ENCODE measurements around the gene SERPINA5.

Gene SERPINA5

GRCh38 chr14:94583557-94583956 lies 2.3 kb downstream of the SERPINA5 start:
- Histone ChIP-seq H3K9ac (ENCODE audit: low read depth, low read length) (no peak overlapping the region), H3K27me3 (ENCODE audit: control insufficient read depth, insufficient read depth, low read length) (no peaks in the 10 kb centered on the region), H3K4me1 (ENCODE audit: control insufficient read depth, insufficient read depth, low read length) (peaks cover 12% of the 10 kb centered on the region), H3K36me3 (ENCODE audit: insufficient read depth, low read length) (no peaks in the 10 kb centered on the region), H3K9me3 (replicated peaks; ENCODE audit: low read length) (no peaks in the 10 kb centered on the region), H3K4me2 (ENCODE audit: low read length) (no peak overlapping the region), H3K4me3 (ENCODE audit: low read length) (no peak overlapping the region)

- no peak overlapping the region for H3K4me3 ChIP-seq (ENCODE audit: low read length)
- no peak overlapping the region for H3K4me2 ChIP-seq (ENCODE audit: low read length)
- H3K9me3 ChIP-seq (replicated peaks; ENCODE audit: low read length): no peaks in the 10 kb centered on the region
- no peaks in the 10 kb centered on the region for H3K36me3 ChIP-seq (ENCODE audit: insufficient read depth, low read length)
- no peaks in the 10 kb centered on the region for H3K27me3 ChIP-seq (ENCODE audit: control insufficient read depth, insufficient read depth, low read length)
- H3K4me1 ChIP-seq (ENCODE audit: control insufficient read depth, insufficient read depth, low read length): peaks cover 12% of the 10 kb centered on the region
- H3K9ac ChIP-seq (ENCODE audit: low read depth, low read length): no peak overlapping the region
Observed at GRCh38 chr14:94584591-94585280, 3.5 kb downstream of the SERPINA5 start.

GRCh38 chr14:94586635-94587034 lies 5.4 kb downstream of the SERPINA5 start:
- no peak overlapping the region for H3K4me3 ChIP-seq (ENCODE audit: low read length)
- H3K36me3 ChIP-seq (ENCODE audit: insufficient read depth, low read length): no peaks in the 10 kb centered on the region
- no peak overlapping the region for H3K4me2 ChIP-seq (ENCODE audit: low read length)
- H3K9me3 ChIP-seq (replicated peaks; ENCODE audit: low read length): no peaks in the 10 kb centered on the region
- peaks cover 2% of the 10 kb centered on the region for H3K4me1 ChIP-seq (ENCODE audit: control insufficient read depth, insufficient read depth, low read length)
- H3K27me3 ChIP-seq (ENCODE audit: control insufficient read depth, insufficient read depth, low read length): no peaks in the 10 kb centered on the region
- no peak overlapping the region for H3K9ac ChIP-seq (ENCODE audit: low read depth, low read length)

GRCh38 chr14:94588311-94588710 lies 7.1 kb downstream of the SERPINA5 start:
- peaks cover under 1% of the 10 kb centered on the region for H3K4me1 ChIP-seq (ENCODE audit: control insufficient read depth, insufficient read depth, low read length)
- H3K27me3 ChIP-seq (ENCODE audit: control insufficient read depth, insufficient read depth, low read length): no peaks in the 10 kb centered on the region
- H3K9ac ChIP-seq (ENCODE audit: low read depth, low read length): no peak overlapping the region
- no peak overlapping the region for H3K4me2 ChIP-seq (ENCODE audit: low read length)
- H3K9me3 ChIP-seq (replicated peaks; ENCODE audit: low read length): no peaks in the 10 kb centered on the region
- H3K36me3 ChIP-seq (ENCODE audit: insufficient read depth, low read length): no peaks in the 10 kb centered on the region
- H3K4me3 ChIP-seq (ENCODE audit: low read length): no peak overlapping the region

GRCh38 chr14:94591073-94591472 lies 9.8 kb downstream of the SERPINA5 start:
- Histone ChIP-seq H3K4me2 (ENCODE audit: low read length) (no peak overlapping the region), H3K9ac (ENCODE audit: low read depth, low read length) (no peak overlapping the region), H3K4me1 (ENCODE audit: control insufficient read depth, insufficient read depth, low read length) (peaks cover 8% of the 10 kb centered on the region), H3K9me3 (replicated peaks; ENCODE audit: low read length) (no peaks in the 10 kb centered on the region), H3K36me3 (ENCODE audit: insufficient read depth, low read length) (no peaks in the 10 kb centered on the region), H3K4me3 (ENCODE audit: low read length) (no peak overlapping the region), H3K27me3 (ENCODE audit: control insufficient read depth, insufficient read depth, low read length) (no peaks in the 10 kb centered on the region)

- no peaks in the 10 kb centered on the region for H3K9me3 ChIP-seq (replicated peaks; ENCODE audit: low read length)
- H3K9ac ChIP-seq (ENCODE audit: low read depth, low read length): no peak overlapping the region
Observed at GRCh38 chr14:94591871-94592270, 10.6 kb downstream of the SERPINA5 start.

GRCh38 chr14:94592457-94592856 lies 11.2 kb downstream of the SERPINA5 start:
- Histone ChIP-seq H3K4me2 (ENCODE audit: low read length) (no peak overlapping the region), H3K9me3 (replicated peaks; ENCODE audit: low read length) (no peaks in the 10 kb centered on the region), H3K4me3 (ENCODE audit: low read length) (no peak overlapping the region), H3K9ac (ENCODE audit: low read depth, low read length) (no peak overlapping the region), H3K4me1 (ENCODE audit: control insufficient read depth, insufficient read depth, low read length) (peaks cover 8% of the 10 kb centered on the region), H3K36me3 (ENCODE audit: insufficient read depth, low read length) (no peaks in the 10 kb centered on the region), H3K27me3 (ENCODE audit: control insufficient read depth, insufficient read depth, low read length) (no peaks in the 10 kb centered on the region)

More at GRCh38 chr14:94591871-94592270, 10.6 kb downstream of the SERPINA5 start:
- H3K27me3 ChIP-seq (ENCODE audit: control insufficient read depth, insufficient read depth, low read length): no peaks in the 10 kb centered on the region
- H3K36me3 ChIP-seq (ENCODE audit: insufficient read depth, low read length): no peaks in the 10 kb centered on the region
- H3K4me1 ChIP-seq (ENCODE audit: control insufficient read depth, insufficient read depth, low read length): peaks cover 8% of the 10 kb centered on the region
- no peak overlapping the region for H3K4me2 ChIP-seq (ENCODE audit: low read length)
- H3K4me3 ChIP-seq (ENCODE audit: low read length): no peak overlapping the region

GRCh38 chr14:94593376-94593748 lies 12.1 kb downstream of the SERPINA5 start:
- H3K4me2 ChIP-seq (ENCODE audit: low read length): no peak overlapping the region
- H3K9ac ChIP-seq (ENCODE audit: low read depth, low read length): no peak overlapping the region
- H3K36me3 ChIP-seq (ENCODE audit: insufficient read depth, low read length): no peaks in the 10 kb centered on the region
- no peaks in the 10 kb centered on the region for H3K9me3 ChIP-seq (replicated peaks; ENCODE audit: low read length)
- no peaks in the 10 kb centered on the region for H3K27me3 ChIP-seq (ENCODE audit: control insufficient read depth, insufficient read depth, low read length)
- peaks cover 9% of the 10 kb centered on the region for H3K4me1 ChIP-seq (ENCODE audit: control insufficient read depth, insufficient read depth, low read length)
- H3K4me3 ChIP-seq (ENCODE audit: low read length): no peak overlapping the region

GRCh38 chr14:94593749-94594431 lies 12.7 kb downstream of the SERPINA5 start:
- Histone ChIP-seq H3K4me1 (ENCODE audit: control insufficient read depth, insufficient read depth, low read length) (peaks cover 15% of the 10 kb centered on the region), H3K9me3 (replicated peaks; ENCODE audit: low read length) (no peaks in the 10 kb centered on the region)

GRCh38 chr14:94594441-94594840 lies 13.2 kb downstream of the SERPINA5 start:
- Histone ChIP-seq H3K36me3 (ENCODE audit: insufficient read depth, low read length) (no peaks in the 10 kb centered on the region), H3K9me3 (replicated peaks; ENCODE audit: low read length) (no peaks in the 10 kb centered on the region), H3K4me1 (ENCODE audit: control insufficient read depth, insufficient read depth, low read length) (peaks cover 20% of the 10 kb centered on the region), H3K4me3 (ENCODE audit: low read length) (no peak overlapping the region), H3K9ac (ENCODE audit: low read depth, low read length) (no peak overlapping the region), H3K4me2 (ENCODE audit: low read length) (no peak overlapping the region), H3K27me3 (ENCODE audit: control insufficient read depth, insufficient read depth, low read length) (no peaks in the 10 kb centered on the region)

More at GRCh38 chr14:94593749-94594431, 12.7 kb downstream of the SERPINA5 start:
- Histone ChIP-seq H3K4me3 (ENCODE audit: low read length) (no peak overlapping the region), H3K4me2 (ENCODE audit: low read length) (no peak overlapping the region), H3K9ac (ENCODE audit: low read depth, low read length) (no peak overlapping the region), H3K27me3 (ENCODE audit: control insufficient read depth, insufficient read depth, low read length) (no peaks in the 10 kb centered on the region), H3K36me3 (ENCODE audit: insufficient read depth, low read length) (no peaks in the 10 kb centered on the region)

- no peak overlapping the region for H3K4me2 ChIP-seq (ENCODE audit: low read length)
- no peaks in the 10 kb centered on the region for H3K36me3 ChIP-seq (ENCODE audit: insufficient read depth, low read length)
- H3K4me3 ChIP-seq (ENCODE audit: low read length): no peak overlapping the region
- no peaks in the 10 kb centered on the region for H3K27me3 ChIP-seq (ENCODE audit: control insufficient read depth, insufficient read depth, low read length)
- H3K9ac ChIP-seq (ENCODE audit: low read depth, low read length): no peak overlapping the region
- no peaks in the 10 kb centered on the region for H3K9me3 ChIP-seq (replicated peaks; ENCODE audit: low read length)
- H3K4me1 ChIP-seq (ENCODE audit: control insufficient read depth, insufficient read depth, low read length): peaks cover 35% of the 10 kb centered on the region
Observed at GRCh38 chr14:94595912-94596311, 14.7 kb downstream of the SERPINA5 start.

- H3K4me2 ChIP-seq (ENCODE audit: low read length): no peak overlapping the region
- H3K4me3 ChIP-seq (ENCODE audit: low read length): no peak overlapping the region
- H3K9ac ChIP-seq (ENCODE audit: low read depth, low read length): no peak overlapping the region
- H3K27me3 ChIP-seq (ENCODE audit: control insufficient read depth, insufficient read depth, low read length): no peaks in the 10 kb centered on the region
- peaks cover 38% of the 10 kb centered on the region for H3K4me1 ChIP-seq (ENCODE audit: control insufficient read depth, insufficient read depth, low read length)
- no peaks in the 10 kb centered on the region for H3K9me3 ChIP-seq (replicated peaks; ENCODE audit: low read length)
- no peaks in the 10 kb centered on the region for H3K36me3 ChIP-seq (ENCODE audit: insufficient read depth, low read length)
Observed at GRCh38 chr14:94596361-94596760, 15.1 kb downstream of the SERPINA5 start.

All from skeletal muscle satellite cell (primary cell).